Keratinocyte (primary cell): Measurements from ENCODE around the gene ARL15.

Source experiments
- EZH2 ChIP-seq: IDR thresholded peaks from one replicate; pipeline ENCODE4 v1.6.1; 2012; ENCODE audit warnings: inconsistent platforms, mild to moderate bottlenecking, low read length, moderate library complexity
- TF ChIP-seq, protein P1 (sequence below), 3 experiments: IDR thresholded peaks in 1 of 3; conservative IDR thresholded peaks in 1 of 3; optimal IDR thresholded peaks in 1 of 3; 2 replicates in 2 of 3; 3 replicates in 1 of 3; pipeline versions ENCODE3 to v1.5.1; 2011; ENCODE audit warnings: low read length in 3 of 3, mild to moderate bottlenecking in 3 of 3, moderate library complexity in 2 of 3, control low read depth in 1 of 3, inconsistent platforms in 1 of 3; ENCODE audit not compliant: insufficient read depth in 2 of 3; ENCODE audit errors: extremely low read depth in 1 of 3

DNA sequence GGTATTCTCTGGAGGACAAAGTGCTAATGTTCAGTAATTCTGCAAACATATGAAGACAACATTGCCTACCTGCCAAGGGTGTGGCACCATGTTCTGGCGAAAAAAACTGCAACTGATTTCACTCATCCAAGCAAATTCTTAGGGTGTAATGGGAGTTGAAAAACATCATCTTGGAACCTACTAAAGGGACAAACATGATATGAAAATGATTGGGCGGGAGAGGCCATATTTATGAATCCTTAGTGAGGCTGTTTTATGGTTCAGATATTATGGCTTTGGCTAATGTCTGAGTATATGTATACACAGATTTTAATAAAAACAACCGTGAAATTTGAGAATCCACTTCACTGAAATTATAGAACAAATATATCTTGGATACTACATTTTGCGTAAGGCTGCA, 225.7 kb downstream of the ARL15 start:
- TF ChIP-seq, protein P1, sequence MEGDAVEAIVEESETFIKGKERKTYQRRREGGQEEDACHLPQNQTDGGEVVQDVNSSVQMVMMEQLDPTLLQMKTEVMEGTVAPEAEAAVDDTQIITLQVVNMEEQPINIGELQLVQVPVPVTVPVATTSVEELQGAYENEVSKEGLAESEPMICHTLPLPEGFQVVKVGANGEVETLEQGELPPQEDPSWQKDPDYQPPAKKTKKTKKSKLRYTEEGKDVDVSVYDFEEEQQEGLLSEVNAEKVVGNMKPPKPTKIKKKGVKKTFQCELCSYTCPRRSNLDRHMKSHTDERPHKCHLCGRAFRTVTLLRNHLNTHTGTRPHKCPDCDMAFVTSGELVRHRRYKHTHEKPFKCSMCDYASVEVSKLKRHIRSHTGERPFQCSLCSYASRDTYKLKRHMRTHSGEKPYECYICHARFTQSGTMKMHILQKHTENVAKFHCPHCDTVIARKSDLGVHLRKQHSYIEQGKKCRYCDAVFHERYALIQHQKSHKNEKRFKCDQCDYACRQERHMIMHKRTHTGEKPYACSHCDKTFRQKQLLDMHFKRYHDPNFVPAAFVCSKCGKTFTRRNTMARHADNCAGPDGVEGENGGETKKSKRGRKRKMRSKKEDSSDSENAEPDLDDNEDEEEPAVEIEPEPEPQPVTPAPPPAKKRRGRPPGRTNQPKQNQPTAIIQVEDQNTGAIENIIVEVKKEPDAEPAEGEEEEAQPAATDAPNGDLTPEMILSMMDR (optimal IDR thresholded peaks at IDR 0.05 in 1 of 3, IDR thresholded peaks at IDR 0.05 in 1 of 3, conservative IDR thresholded peaks at IDR 0.05 in 1 of 3; ENCODE audit: extremely low read depth in 1 of 3, insufficient read depth in 2 of 3, low read length in 3 of 3): no peak
- TF ChIP-seq EZH2: no peak
